Cardiac muscle cell (in vitro differentiated cells and primary cell): ENCODE data around the gene CDC42BPB. TPM values are rescaled to one million over a fixed set of nuclear protein-coding genes. Genes with fewer than 3 reads are reported as not detected.

Experiments
- DNase-seq, 2 donors: peaks; one replicate each; pipeline versions ENCODE4 v3.0.0 to v3.0.0-alpha.2; 2010 to 2017; ENCODE audit warnings: low read depth in 1 of 2, low spot score in 1 of 2
- H3K27ac ChIP-seq: fragments of 200-600 bp; sonication (generic); 2 replicates; pipeline ENCODE4 v1.5.1; 2016
- H3K27me3 ChIP-seq: fragments of 200-600 bp; sonication (generic); 2 replicates; pipeline ENCODE4 v1.6.0; 2016; ENCODE audit warnings: control low read depth
- H3K36me3 ChIP-seq: fragments of 200-600 bp; sonication (generic); 2 replicates; pipeline ENCODE4 v1.5.1; 2016; ENCODE audit warnings: control low read depth
- H3K4me1 ChIP-seq: fragments of 200-600 bp; sonication (generic); 2 replicates; pipeline ENCODE4 v1.8.1; 2017; ENCODE audit warnings: low read depth, mild to moderate bottlenecking, mixed run types
- H3K4me3 ChIP-seq: fragments of 200-600 bp; sonication (generic); 2 replicates; pipeline ENCODE4 v1.5.1; 2016; ENCODE audit warnings: mild to moderate bottlenecking
- H3K9me3 ChIP-seq: fragments of 200-600 bp; sonication (generic); 2 replicates; pipeline ENCODE4 v1.5.1; 2017; ENCODE audit warnings: low read depth, mild to moderate bottlenecking, control low read depth
- polyA plus RNA-seq: library from polyadenylated mRNA; unstranded; fragments of >200 nt; fragmentation: Nextera tagmentation; extraction: Ambion mirVana; gene quantifications from 2 replicates; pipeline ENCODE4 v1.2.1, GENCODE V29; 2016
- total RNA-seq: library from RNA; depleted of rRNA; stranded (reverse); fragments of >200 nt; gene quantifications from 2 replicates; pipeline ENCODE4 v1.2.3, GENCODE V29; 2016
- TF ChIP-seq, protein P1 (sequence below): IDR thresholded peaks from 2 replicates; pipeline ENCODE4 v1.5.1; 2012; ENCODE audit warnings: low read depth, mild to moderate bottlenecking, low read length

CDC42BPB gene
- total and polyA plus RNA-seq, 2 experiments from 2014 or later, result 18.9 to 91.6 TPM

DNA sequence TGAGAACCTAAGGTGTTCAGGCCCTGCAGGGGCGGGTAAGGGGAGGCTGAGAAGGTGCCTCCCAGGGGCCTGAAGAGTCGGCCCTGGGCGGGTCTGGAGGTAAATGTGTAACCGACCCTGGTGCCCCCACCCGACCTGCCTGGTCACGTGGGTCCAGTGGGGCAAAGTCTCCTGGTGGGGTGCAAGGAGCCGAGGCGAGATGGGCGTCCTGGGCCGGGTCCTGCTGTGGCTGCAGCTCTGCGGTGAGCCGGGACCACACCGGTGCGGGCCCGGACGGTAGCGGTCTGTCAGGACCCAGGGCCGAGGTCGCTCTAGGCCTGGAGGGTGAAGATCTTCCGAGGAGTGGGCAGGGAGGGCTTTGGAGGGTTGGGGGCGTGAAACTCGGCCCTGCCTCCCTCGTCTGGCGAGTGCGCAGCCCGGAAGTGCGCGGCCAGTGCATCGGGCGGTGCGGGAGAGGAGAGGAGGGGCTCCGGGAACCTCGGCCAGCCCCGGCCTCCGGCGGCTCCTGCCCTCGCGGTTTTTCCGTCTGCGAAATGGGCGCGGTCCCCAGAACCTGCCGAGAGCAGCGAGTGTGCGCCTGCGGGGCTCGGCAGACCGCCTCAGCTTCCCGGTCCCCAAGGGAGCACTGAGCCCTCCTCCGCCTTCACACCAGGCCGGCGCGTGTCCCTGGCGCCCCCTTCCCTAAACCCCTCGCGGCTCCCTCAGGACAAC, 134.7 kb downstream of the CDC42BPB start, which contains the start of gene AMN:
Gene AMN, plus strand, starts transcription at position 174 of the 711 bp plus-strand sequence. Its CDS starts 26 bp downstream, at position 200.
- Histone ChIP-seq H3K9me3 (no peaks in the 10 kb centered on the region), H3K27me3 (peaks cover 71% of the 10 kb centered on the region), H3K27ac (no peak within 1 kb of the TSS), H3K4me3 (no peak within 1 kb of the TSS), H3K4me1 (no peaks in the 10 kb centered on the region), H3K36me3 (no peaks in the 10 kb centered on the region)
- DNase-seq, result peak in 1 of 2 donors; percentile 21
- TF ChIP-seq, protein P1, sequence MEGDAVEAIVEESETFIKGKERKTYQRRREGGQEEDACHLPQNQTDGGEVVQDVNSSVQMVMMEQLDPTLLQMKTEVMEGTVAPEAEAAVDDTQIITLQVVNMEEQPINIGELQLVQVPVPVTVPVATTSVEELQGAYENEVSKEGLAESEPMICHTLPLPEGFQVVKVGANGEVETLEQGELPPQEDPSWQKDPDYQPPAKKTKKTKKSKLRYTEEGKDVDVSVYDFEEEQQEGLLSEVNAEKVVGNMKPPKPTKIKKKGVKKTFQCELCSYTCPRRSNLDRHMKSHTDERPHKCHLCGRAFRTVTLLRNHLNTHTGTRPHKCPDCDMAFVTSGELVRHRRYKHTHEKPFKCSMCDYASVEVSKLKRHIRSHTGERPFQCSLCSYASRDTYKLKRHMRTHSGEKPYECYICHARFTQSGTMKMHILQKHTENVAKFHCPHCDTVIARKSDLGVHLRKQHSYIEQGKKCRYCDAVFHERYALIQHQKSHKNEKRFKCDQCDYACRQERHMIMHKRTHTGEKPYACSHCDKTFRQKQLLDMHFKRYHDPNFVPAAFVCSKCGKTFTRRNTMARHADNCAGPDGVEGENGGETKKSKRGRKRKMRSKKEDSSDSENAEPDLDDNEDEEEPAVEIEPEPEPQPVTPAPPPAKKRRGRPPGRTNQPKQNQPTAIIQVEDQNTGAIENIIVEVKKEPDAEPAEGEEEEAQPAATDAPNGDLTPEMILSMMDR, result no peak

- H3K36me3 ChIP-seq, result no peaks in the 10 kb centered on the region
- TF ChIP-seq, protein P1, result no peak
- no peaks in the 10 kb centered on the region for H3K4me1 ChIP-seq
- no peaks in the 10 kb centered on the region for H3K9me3 ChIP-seq
- DNase-seq, result no peak
- H3K27me3 ChIP-seq, result peaks cover 54% of the 10 kb centered on the region
- H3K4me3 ChIP-seq, result no peak overlapping the region
- no peak overlapping the region for H3K27ac ChIP-seq
These were observed 136.4 kb downstream of the CDC42BPB start for GRCh38 chr14:102920998-102921304.

- TF ChIP-seq, protein P1, result no peak
- no peak for DNase-seq
- H3K4me1 ChIP-seq, result no peaks in the 10 kb centered on the region
- no peaks in the 10 kb centered on the region for H3K9me3 ChIP-seq
- H3K4me3 ChIP-seq, result no peak overlapping the region
- H3K27me3 ChIP-seq, result peaks cover 49% of the 10 kb centered on the region
- no peak overlapping the region for H3K27ac ChIP-seq
- no peaks in the 10 kb centered on the region for H3K36me3 ChIP-seq
These were observed 136.9 kb downstream of the CDC42BPB start for GRCh38 chr14:102920273-102920997.

DNA sequence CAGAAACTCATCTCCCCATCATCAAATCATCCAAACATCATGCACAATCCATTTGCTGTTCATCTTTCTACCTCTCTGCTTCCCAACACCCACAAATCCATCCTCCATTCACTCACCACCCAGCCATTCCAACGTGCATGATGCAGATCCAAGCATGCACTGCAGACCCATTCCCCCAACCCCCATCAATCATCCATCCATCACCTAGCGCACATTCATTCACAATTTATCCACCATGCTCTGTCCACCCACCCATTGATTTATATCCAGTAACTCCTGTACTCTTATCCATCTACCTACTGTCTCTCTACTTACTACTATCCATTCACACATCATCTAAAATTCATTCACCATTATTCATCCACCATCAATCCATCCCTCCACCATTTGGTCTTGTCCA, 138.9 kb downstream of the CDC42BPB start:
- TF ChIP-seq, protein P1, result no peak
- Histone ChIP-seq H3K27me3 (peaks cover 29% of the 10 kb centered on the region), H3K4me3 (no peak overlapping the region), H3K9me3 (no peaks in the 10 kb centered on the region), H3K4me1 (no peaks in the 10 kb centered on the region), H3K36me3 (no peaks in the 10 kb centered on the region), H3K27ac (no peak overlapping the region)
- DNase-seq, result no peak

DNA sequence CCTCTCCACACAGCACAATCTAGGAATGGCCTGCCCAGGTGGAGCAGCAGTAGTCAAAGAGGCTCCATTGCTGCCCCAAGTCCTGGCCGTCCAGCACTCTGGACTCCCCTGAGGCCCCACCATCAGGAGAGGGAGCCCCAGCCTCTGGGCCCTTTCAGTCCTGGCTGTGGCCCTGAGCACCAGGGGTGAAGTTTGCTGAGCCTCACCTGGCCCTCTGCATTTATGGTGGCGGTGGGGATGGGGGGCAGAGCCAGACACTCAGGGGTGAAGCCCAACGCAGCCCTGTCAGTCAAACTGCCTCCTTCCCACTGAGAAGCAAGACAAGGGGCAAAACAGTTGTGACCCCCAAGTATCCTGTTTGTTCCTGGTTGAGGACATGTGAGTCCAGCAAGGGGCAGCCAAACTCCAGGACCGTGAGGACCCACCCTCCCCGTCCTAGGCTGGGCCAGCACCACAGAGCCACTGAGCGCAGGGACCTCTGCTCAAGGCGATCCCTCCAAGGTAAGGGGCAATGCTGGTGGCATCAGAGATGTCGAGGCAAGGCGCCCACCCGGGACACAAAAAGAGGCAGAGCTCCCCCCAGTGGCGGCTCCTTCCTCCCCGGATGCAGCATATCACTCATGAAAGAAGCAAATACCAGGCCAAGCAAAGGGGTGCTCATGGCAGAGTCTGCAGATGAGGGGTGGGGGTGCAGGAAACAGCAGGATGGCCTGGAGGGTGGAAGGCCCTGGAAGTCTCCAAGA, 139.7 kb downstream of the CDC42BPB start:
- H3K4me1 ChIP-seq, result no peaks in the 10 kb centered on the region
- peaks cover 21% of the 10 kb centered on the region for H3K27me3 ChIP-seq
- H3K27ac ChIP-seq, result no peak overlapping the region
- H3K4me3 ChIP-seq, result no peak overlapping the region
- H3K36me3 ChIP-seq, result no peaks in the 10 kb centered on the region
- TF ChIP-seq, protein P1, result peak; percentile 79
- H3K9me3 ChIP-seq, result no peaks in the 10 kb centered on the region
- DNase-seq, result peak; percentile 54 to 75
